HepG2 (cell line): ENCODE results near the gene SH3YL1. TPM values are rescaled to one million over a fixed set of nuclear protein-coding genes. Genes with fewer than 3 reads are reported as not detected.

Experiments
- ATAC-seq: fragments of 200-7000 bp; cut with Tn5 transposase; 3 replicates; pipeline ENCODE4 v1.9.1; 2020; ENCODE audit warnings: mild to moderate bottlenecking, moderate library complexity
- BruUV-seq: library from RNA; stranded (reverse); fragments of 400-500 nt; replicated peaks from 2 replicates; lab custom pipeline; 2021; lab: Mats Ljungman, UMichigan
- CTCF ChIA-PET: fragments of 300-600 bp; formaldehyde crosslinking; extraction: SDS; loops from one replicate; lab custom pipeline; 2021; ENCODE audit warnings: low total read pairs, inconsistent platforms, low intra/inter-chr PET ratio; lab: Yijun Ruan, JAX
- POLR2A ChIA-PET: fragments of 350-600 bp; sonication (Branson Sonifier 250); formaldehyde crosslinking; loops from one replicate; lab custom pipeline; 2020; ENCODE audit warnings: antibody characterized with exemption, inconsistent platforms; lab: Yijun Ruan, JAX
- DNase-seq: peaks from one replicate; pipeline ENCODE4 v3.0.0-alpha.2; 2015; ENCODE audit warnings: low spot score
- FAIRE-seq: peaks from 3 replicates; lab custom pipeline; 2011; peaks lifted over from hg19 to GRCh38; lab: Jason Lieb, UNC
- H2AFZ ChIP-seq: one replicate; pipeline ENCODE4 v1.6.1; 2011; ENCODE audit warnings: low read length, inconsistent platforms
- H3K27ac ChIP-seq: fragments of 300-600 bp; 3 replicates; pipeline ENCODE4 v1.8.0; 2011; ENCODE audit warnings: mixed run types, mild to moderate bottlenecking, mixed read lengths, low read length, inconsistent platforms; ENCODE audit not compliant: insufficient read depth; ENCODE audit errors: extremely low read length
- H3K27me3 ChIP-seq, 2 experiments: fragments of 200-600 bp in 1 of 2; 2 replicates in 1 of 2; 3 replicates in 1 of 2; pipeline versions ENCODE4 v1.6.0 to v1.8.0; 2011; ENCODE audit warnings: low read length in 2 of 2, mild to moderate bottlenecking in 2 of 2, moderate library complexity in 2 of 2, inconsistent platforms in 1 of 2; ENCODE audit not compliant: insufficient read depth in 2 of 2, control insufficient read depth in 1 of 2
- H3K36me3 ChIP-seq, 2 experiments: fragments of 200-600 bp in 1 of 2; replicated peaks in 1 of 2; 2 replicates in 1 of 2; 3 replicates in 1 of 2; pipeline versions ENCODE4 v1.5.1 to v1.8.0; 2011; ENCODE audit warnings: low read length in 2 of 2, inconsistent platforms in 1 of 2; ENCODE audit not compliant: insufficient read depth in 2 of 2, control insufficient read depth in 1 of 2
- H3K4me1 ChIP-seq: 2 replicates; pipeline ENCODE4 v1.5.1; 2012; ENCODE audit warnings: low read length, inconsistent platforms; ENCODE audit not compliant: insufficient read depth
- H3K4me2 ChIP-seq: 2 replicates; pipeline ENCODE4 v1.6.0; 2011; ENCODE audit warnings: low read depth, low read length, inconsistent platforms
- H3K4me3 ChIP-seq, 3 experiments: fragments of 200-600 bp in 1 of 3; sonication (generic), shearing (Covaris generic) in 1 of 3; replicated peaks in 1 of 3; 2 replicates each; pipeline ENCODE4 v1.5.1; 2011 to 2016; ENCODE audit warnings: low read length in 3 of 3, inconsistent platforms in 2 of 3, low read depth in 2 of 3, mild to moderate bottlenecking in 2 of 3, control low read depth in 1 of 3, mixed read lengths in 1 of 3; ENCODE audit not compliant: insufficient read depth in 1 of 3
- H3K79me2 ChIP-seq: one replicate; pipeline ENCODE4 v1.6.1; 2011; ENCODE audit warnings: low read length, inconsistent platforms; ENCODE audit not compliant: insufficient read depth
- H3K9ac ChIP-seq: 2 replicates; pipeline ENCODE4 v1.6.0; 2011; ENCODE audit warnings: mild to moderate bottlenecking, low read depth, low read length, inconsistent platforms; ENCODE audit not compliant: insufficient read depth
- H3K9me3 ChIP-seq: 2 replicates; pipeline ENCODE4 v1.5.1; 2012; ENCODE audit warnings: mild to moderate bottlenecking, low read length
- H4K20me1 ChIP-seq: 2 replicates; pipeline ENCODE4 v1.6.0; 2011; ENCODE audit warnings: inconsistent platforms, mild to moderate bottlenecking, low read length, moderate library complexity; ENCODE audit not compliant: insufficient read depth
- AHR ChIP-seq: IDR thresholded peaks from 2 replicates; pipeline ENCODE4 v1.6.1; 2018; ENCODE audit warnings: missing genetic modification reagents, missing compliant biosample characterization
- MNT ChIP-seq: fragments of 450-650 bp; IDR thresholded peaks from 2 replicates; pipeline ENCODE4 v1.6.1; 2016
- NAIF1 ChIP-seq: sonication (generic); formaldehyde crosslinking; IDR thresholded peaks from 2 replicates; pipeline ENCODE4 v1.5.0; 2020; ENCODE audit warnings: mild to moderate bottlenecking, missing genetic modification reagents, borderline replicate concordance
- POLR2A ChIP-seq, 2 experiments: IDR thresholded peaks; 2 replicates each; pipeline ENCODE4 v1.6.1; 2011; ENCODE audit warnings: low read depth in 2 of 2, low read length in 2 of 2, mild to moderate bottlenecking in 1 of 2, moderate library complexity in 1 of 2; ENCODE audit not compliant: insufficient read depth in 1 of 2
- POLR2G ChIP-seq: fragments of 200-400 bp; formaldehyde crosslinking; IDR thresholded peaks from 2 replicates; pipeline ENCODE4 v1.6.1; 2018; ENCODE audit warnings: mild to moderate bottlenecking, low read depth, low read length, moderate library complexity
- RAD21 ChIP-seq: fragments of 450-650 bp; formaldehyde crosslinking; IDR thresholded peaks from 2 replicates; pipeline ENCODE4 v1.5.0; 2020; ENCODE audit warnings: mild to moderate bottlenecking
- RBFOX2 ChIP-seq: fragments of 200-400 bp; formaldehyde crosslinking; IDR thresholded peaks from 2 replicates; pipeline ENCODE4 v1.6.1; 2017; ENCODE audit warnings: low read depth, mild to moderate bottlenecking, low read length
- SOX6 ChIP-seq, 2 experiments: fragments of 450-650 bp in 1 of 2; sonication (generic) in 1 of 2; formaldehyde crosslinking in 1 of 2; IDR thresholded peaks; 2 replicates each; pipeline versions ENCODE4 v1.4.0 to v1.6.1; 2017 to 2020; ENCODE audit warnings: antibody characterized with exemption in 1 of 2, mild to moderate bottlenecking in 1 of 2, missing genetic modification reagents in 1 of 2
- WGBS: methylation state at CpG from one replicate; pipeline ENCODE4 v1.1.6; 2017; ENCODE audit warnings: low lambda C conversion rate; 5-methylcytosine and 5-hydroxymethylcytosine counted together
- in situ Hi-C: cut with HindIII; loops from 2 replicates; pipeline ENCODE4 v1.10.0; 2017; ENCODE audit warnings: low pct_unique_long_range_greater_than_20kb; ENCODE audit not compliant: extremely low pct_ligation_motif_present
- intact Hi-C: fragments of 100-400 bp; cut with micrococcal nuclease; formaldehyde crosslinking; loops from one replicate; pipeline ENCODE4 v1.10.0; 2022; ENCODE audit not compliant: unreplicated experiment
- polyA plus RNA-seq, 8 experiments: library from polyadenylated mRNA; depleted of rRNA in 3 of 8; stranded (reverse) in 7 of 8; unstranded in 1 of 8; fragments of >200 nt; fragmentation: Illumina TruSeq in 4 of 8; extraction: Trizol in 4 of 8; gene quantifications; 2 replicates each; pipeline versions ENCODE4 v1.2.1 to v1.2.3, GENCODE V29; 2011 to 2016; ENCODE audit warnings: low read depth in 4 of 8, missing spikeins in 1 of 8, mixed read lengths in 1 of 8; ENCODE audit not compliant: insufficient read depth in 1 of 8
- total RNA-seq, 5 experiments: library from RNA; depleted of rRNA; stranded (reverse); fragments of >200 nt; fragmentation: Illumina TruSeq; extraction: Trizol; gene quantifications; 2 replicates each; pipeline ENCODE4 v1.2.3, GENCODE V29; 2016; ENCODE audit warnings: low read depth in 1 of 5

SH3YL1 gene
- total and polyA plus RNA-seq, 2 of the 13 experiments (the other 11 are each of a cell fraction or from before 2014, with no cell fraction given) = 13.0 to 48.2 TPM

- no peak for DNase-seq
- Histone ChIP-seq H3K36me3 (peaks cover 15 to 53% of the 10 kb centered on the region in 2 experiments), H3K27me3 (peaks cover 0 to 5% of the 10 kb centered on the region in 2 experiments; a peak in 1 of 5 replicates), H3K9ac (no peak overlapping the region), H3K27ac (no peak overlapping the region), H2AFZ (no peak overlapping the region), H3K4me2 (peak overlapping the region; percentile 34), H3K9me3 (no peaks in the 10 kb centered on the region), H3K79me2 (peaks cover 98% of the 10 kb centered on the region), H4K20me1 (peaks cover 87% of the 10 kb centered on the region), H3K4me3 (no peak overlapping the region), H3K4me1 (peaks cover 72% of the 10 kb centered on the region)
- ATAC-seq = no peak
- no TSS peak for BruUV-seq
- no peak for FAIRE-seq
- 87% methylated on average over 4 of the region's 4 CpGs for WGBS
- in situ Hi-C loops (loop anchor here (5.0 kb wide), 1 partner anchor 92 kb away; no protein-coding TSS in a partner anchor), intact Hi-C loops (no loop called here)
- ChIA-PET POLR2A (interaction anchor here (1.8 to 3.1 kb wide), 2 partner anchors 8 to 11 kb away, joined by 4 to 12 read pairs; no protein-coding TSS in a partner anchor), CTCF (no interaction called here)
- TF ChIP-seq AHR = no peak
- TF ChIP-seq RBFOX2 = peak; percentile 51
- no peak for TF ChIP-seq SOX6 (IDR thresholded peaks at IDR 0.05)
- TF ChIP-seq SOX6 (CRISPR knock-in tag; IDR thresholded peaks at IDR 0.05) = no peak
These were observed 5.7 kb upstream of the SH3YL1 start for GRCh38 chr2:269356-270030.

DNA sequence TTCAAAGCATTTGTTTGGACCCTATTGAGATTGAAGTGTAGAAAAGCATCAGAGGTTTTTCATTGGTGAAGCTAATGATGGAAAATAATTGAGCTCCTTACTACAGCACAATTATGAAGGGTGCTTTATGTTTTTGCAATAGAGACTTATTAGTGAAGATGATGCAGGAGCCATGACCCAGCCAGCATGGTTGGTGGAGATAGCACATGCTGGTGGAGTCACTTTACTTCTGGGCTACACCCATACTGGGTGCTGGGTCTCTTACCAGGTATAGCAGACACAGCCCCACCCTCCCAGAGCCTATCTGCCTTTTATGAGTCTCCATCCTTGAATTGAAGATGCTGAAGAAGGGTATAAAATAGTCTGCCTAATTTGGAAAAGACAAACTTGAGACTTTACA is 4.5 kb upstream of the SH3YL1 start:
- TF ChIP-seq POLR2A (IDR thresholded peaks at IDR 0.05; ENCODE audit: insufficient read depth in 1 of 2, low read depth in 2 of 2, low read length in 2 of 2) (peak in 1 of 2 experiments; percentile 34; a peak in 1 of 4 replicates), RAD21 (CRISPR knock-in tag) (no peak), POLR2G (0 out of 2 replicates have a peak, but pooled peaks have one; percentile 33), MNT (peak; percentile 26; the same call in 1 of the 2 replicates), NAIF1 (CRISPR knock-in tag) (no peak)
- peaks cover 75% of the 10 kb centered on the region for H4K20me1 ChIP-seq
- peaks cover 86% of the 10 kb centered on the region for H3K79me2 ChIP-seq
- H3K4me1 ChIP-seq = peaks cover 79% of the 10 kb centered on the region
- BruUV-seq = no TSS peak
- CTCF ChIA-PET = no interaction called here
- FAIRE-seq (no peak), DNase-seq (no peak), ATAC-seq (no peak)
- H3K4me2 ChIP-seq = peak overlapping the region; percentile 92
- H3K4me3 ChIP-seq = no peak overlapping the region; a peak in 2 of 6 replicates
- POLR2A ChIA-PET = no interaction called here
- intact Hi-C loops = no loop called here
- H3K27me3 ChIP-seq = peaks cover 0 to 5% of the 10 kb centered on the region in 2 experiments; a peak in 1 of 5 replicates
- H3K36me3 ChIP-seq = peaks cover 13 to 41% of the 10 kb centered on the region in 2 experiments
- H3K9me3 ChIP-seq = no peaks in the 10 kb centered on the region
- no peak overlapping the region for H3K27ac ChIP-seq
- H3K9ac ChIP-seq = no peak overlapping the region
- in situ Hi-C loops = loop anchor here (5.0 kb wide), 1 partner anchor 91 kb away; no protein-coding TSS in a partner anchor
- H2AFZ ChIP-seq = no peak overlapping the region
